Sigmoid colon (tissue), 4 donors: ENCODE measurements around the gene PPARD.

Experiments used
- CTCF ChIP-seq, 4 experiments: fragments of 450-650 bp in 3 of 4; fragments of 200-600 bp in 1 of 4; IDR thresholded peaks; one replicate each; pipeline ENCODE4 v1.5.1; 2016 to 2019; ENCODE audit warnings: antibody characterized with exemption in 4 of 4, mild to moderate bottlenecking in 3 of 4, moderate library complexity in 2 of 4
- POLR2A ChIP-seq, 2 donors: fragments of 450-650 bp; IDR thresholded peaks; one replicate each; pipeline ENCODE4 v1.6.1; 2016; ENCODE audit warnings: antibody characterized with exemption in 2 of 2, mild to moderate bottlenecking in 2 of 2, moderate library complexity in 2 of 2
- POLR2AphosphoS5 ChIP-seq, 4 donors: sonication (generic); formaldehyde crosslinking; IDR thresholded peaks; one replicate each; pipeline ENCODE4 v1.6.1; 2017; ENCODE audit warnings: antibody characterized with exemption in 4 of 4

- TF ChIP-seq CTCF (IDR thresholded peaks at IDR 0.05) (no peak), POLR2A (IDR thresholded peaks at IDR 0.05) (no peak), POLR2AphosphoS5 (IDR thresholded peaks at IDR 0.05) (no peak)
These were observed 85.5 kb downstream of the PPARD start for GRCh38 chr6:35427851-35428321.
